Trophoblast cell (in vitro differentiated cells and primary cell): ENCODE results near the gene DNAJC21.

Experiments used
- DNase-seq, 2 donors: peaks; one replicate each; pipeline ENCODE4 v3.0.0-alpha.2; 2016
- H2AFZ ChIP-seq: 2 replicates; pipeline ENCODE4 v1.6.1; 2013; ENCODE audit warnings: low read length, moderate library complexity, mild to moderate bottlenecking; ENCODE audit not compliant: insufficient read depth, poor library complexity
- H2AK5ac ChIP-seq: 2 replicates; pipeline ENCODE4 v1.6.1; 2013; ENCODE audit warnings: mild to moderate bottlenecking, low read length
- H2BK120ac ChIP-seq: 2 replicates; pipeline ENCODE4 v1.6.1; 2013; ENCODE audit warnings: low read length, mild to moderate bottlenecking, moderate library complexity; ENCODE audit not compliant: insufficient read depth, poor library complexity
- H2BK12ac ChIP-seq: 2 replicates; pipeline ENCODE4 v1.6.1; 2013; ENCODE audit warnings: mild to moderate bottlenecking, low read length, moderate library complexity
- H2BK5ac ChIP-seq: 2 replicates; pipeline ENCODE4 v1.6.1; 2013; ENCODE audit warnings: low read length, low read depth, moderate library complexity, mild to moderate bottlenecking; ENCODE audit not compliant: poor library complexity
- H3K14ac ChIP-seq: 2 replicates; pipeline ENCODE4 v1.6.1; 2013; ENCODE audit warnings: mild to moderate bottlenecking, low read length
- H3K18ac ChIP-seq: 2 replicates; pipeline ENCODE4 v1.6.1; 2013; ENCODE audit warnings: mild to moderate bottlenecking, low read length
- H3K23ac ChIP-seq: 2 replicates; pipeline ENCODE4 v1.6.1; 2013; ENCODE audit warnings: low read length
- H3K27ac ChIP-seq: 2 replicates; pipeline ENCODE4 v1.5.1; 2013; ENCODE audit warnings: low read depth, mild to moderate bottlenecking, inconsistent platforms, low read length, moderate library complexity
- H3K27me3 ChIP-seq: 2 replicates; pipeline ENCODE4 v1.6.1; 2013; ENCODE audit warnings: inconsistent platforms, mild to moderate bottlenecking, low read length, moderate library complexity; ENCODE audit not compliant: insufficient read depth
- H3K36me3 ChIP-seq, 2 experiments: 1 replicate in 1 of 2; 2 replicates in 1 of 2; pipeline ENCODE4 v1.6.1; 2013; ENCODE audit warnings: low read length in 2 of 2, mild to moderate bottlenecking in 2 of 2, moderate library complexity in 1 of 2; ENCODE audit not compliant: insufficient read depth in 2 of 2, control insufficient read depth in 1 of 2
- H3K4ac ChIP-seq: 2 replicates; pipeline ENCODE4 v1.6.1; 2013; ENCODE audit warnings: low read depth, mild to moderate bottlenecking, low read length, moderate library complexity
- H3K4me1 ChIP-seq, 2 experiments: 1 replicate in 1 of 2; 2 replicates in 1 of 2; pipeline ENCODE4 v1.6.1; 2013; ENCODE audit warnings: low read length in 2 of 2, mild to moderate bottlenecking in 2 of 2, moderate library complexity in 1 of 2; ENCODE audit not compliant: insufficient read depth in 2 of 2, control insufficient read depth in 1 of 2
- H3K4me2 ChIP-seq: 2 replicates; pipeline ENCODE4 v1.6.1; 2013; ENCODE audit warnings: inconsistent platforms, mild to moderate bottlenecking, low read length, moderate library complexity
- H3K4me3 ChIP-seq: 2 replicates; pipeline ENCODE4 v1.5.1; 2013; ENCODE audit warnings: mild to moderate bottlenecking, low read depth, low read length, inconsistent platforms
- H3K79me1 ChIP-seq: one replicate; pipeline ENCODE4 v1.6.1; 2013; ENCODE audit warnings: low read length
- H3K79me2 ChIP-seq: 2 replicates; pipeline ENCODE4 v1.6.1; 2013; ENCODE audit warnings: low read length, mild to moderate bottlenecking; ENCODE audit not compliant: control insufficient read depth, insufficient read depth, poor library complexity
- H3K9ac ChIP-seq: 2 replicates; pipeline ENCODE4 v1.6.1; 2013; ENCODE audit warnings: mild to moderate bottlenecking, low read length
- H3K9me3 ChIP-seq: 2 replicates; pipeline ENCODE4 v1.6.1; 2013; ENCODE audit warnings: low read depth, mild to moderate bottlenecking, control low read depth, inconsistent platforms, low read length; ENCODE audit not compliant: insufficient read depth
- H4K12ac ChIP-seq: 2 replicates; pipeline ENCODE4 v1.6.1; 2013; ENCODE audit warnings: low read depth, mild to moderate bottlenecking, low read length, moderate library complexity
- H4K8ac ChIP-seq: 2 replicates; pipeline ENCODE4 v1.6.1; 2013; ENCODE audit warnings: low read depth, mild to moderate bottlenecking, low read length, moderate library complexity
- H4K91ac ChIP-seq: one replicate; pipeline ENCODE4 v1.6.1; 2013; ENCODE audit warnings: low read depth, mild to moderate bottlenecking, low read length, moderate library complexity
- WGBS: extraction: QIAGEN DNeasy Blood & Tissue Kit; methylation state at CpG from one replicate; pipeline ENCODE4 v1.1.7; 2013; ENCODE audit warnings: missing lambda C conversion rate; ENCODE audit not compliant: insufficient read length, insufficient coverage; ENCODE audit errors: extremely low coverage; 5-methylcytosine and 5-hydroxymethylcytosine counted together

DNAJC21 gene

DNA sequence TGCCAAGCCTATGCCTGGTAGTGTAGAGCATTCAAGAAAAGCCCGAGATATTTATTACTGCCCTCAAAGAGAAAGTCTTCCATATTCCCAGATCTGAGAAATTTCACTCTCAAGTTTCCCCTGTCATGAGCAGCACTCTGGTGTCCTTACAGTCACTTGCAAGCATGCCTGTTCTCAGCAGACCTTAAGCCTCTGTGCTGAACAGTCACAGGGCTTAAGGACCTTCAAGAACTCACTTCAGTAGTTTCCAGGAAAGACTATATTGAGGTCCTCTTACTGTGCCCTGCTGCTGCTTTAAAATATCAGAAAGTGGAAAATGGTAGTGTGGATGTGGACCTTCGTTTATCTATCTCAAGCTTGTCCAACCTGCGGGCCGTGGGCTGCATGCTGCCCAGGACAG lies 53.5 kb downstream of the DNAJC21 start:
- Histone ChIP-seq H3K36me3 (no peaks in the 10 kb centered on the region), H3K18ac (no peak overlapping the region), H2BK12ac (no peak overlapping the region), H4K91ac (no peak overlapping the region), H4K8ac (no peak overlapping the region), H2AK5ac (no peak overlapping the region), H3K27me3 (no peaks in the 10 kb centered on the region), H3K14ac (no peak overlapping the region), H3K23ac (no peak overlapping the region), H3K79me2 (no peaks in the 10 kb centered on the region), H3K9ac (no peak overlapping the region), H3K4me1 (no peaks in the 10 kb centered on the region), H3K9me3 (peaks cover 5% of the 10 kb centered on the region), H4K12ac (no peak overlapping the region), H3K4me2 (no peak overlapping the region), H3K4me3 (no peak overlapping the region), H3K27ac (no peak overlapping the region), H2BK5ac (no peak overlapping the region), H3K79me1 (no peaks in the 10 kb centered on the region), H3K4ac (no peak overlapping the region), H2AFZ (no peak overlapping the region), H2BK120ac (no peak overlapping the region)
- WGBS: no CpG with 5 or more reads among the region's 4 CpGs
- no peak for DNase-seq

DNA sequence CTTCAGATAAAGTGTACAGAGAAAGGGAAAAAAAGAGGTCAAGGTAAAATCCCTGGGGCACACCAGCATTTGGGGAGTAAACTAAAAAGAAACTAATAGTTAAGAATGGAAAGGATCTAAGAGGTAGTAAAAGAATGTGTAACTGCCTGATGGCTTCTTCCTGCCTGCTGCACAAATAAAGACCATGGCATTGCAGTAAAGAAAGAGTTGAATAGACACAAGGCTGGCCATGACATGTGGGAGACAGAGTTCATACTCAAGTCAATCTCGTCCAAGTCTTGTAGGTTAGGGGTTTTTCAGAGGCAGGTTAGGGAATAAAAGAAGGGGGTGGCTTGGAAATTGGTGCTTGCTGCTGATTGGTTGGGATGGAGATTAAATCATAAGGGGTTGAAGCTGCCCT lies 57.6 kb downstream of the DNAJC21 start:
- Histone ChIP-seq H3K4me1 (peaks cover 0 to 1% of the 10 kb centered on the region in 2 experiments), H3K79me2 (no peaks in the 10 kb centered on the region), H3K9ac (no peak overlapping the region), H3K27me3 (no peaks in the 10 kb centered on the region), H3K4me2 (no peak overlapping the region), H4K91ac (no peak overlapping the region), H2BK120ac (no peak overlapping the region), H2AFZ (no peak overlapping the region), H3K9me3 (peaks cover 5% of the 10 kb centered on the region), H3K14ac (no peak overlapping the region), H3K23ac (no peak overlapping the region), H2AK5ac (no peak overlapping the region), H3K4me3 (no peak overlapping the region), H4K8ac (no peak overlapping the region), H2BK12ac (no peak overlapping the region), H2BK5ac (no peak overlapping the region), H3K36me3 (no peaks in the 10 kb centered on the region), H3K79me1 (no peaks in the 10 kb centered on the region), H3K27ac (no peak overlapping the region), H3K18ac (no peak overlapping the region), H4K12ac (no peak overlapping the region), H3K4ac (no peak overlapping the region)
- WGBS: no CpG with 5 or more reads among the region's 1 CpG
- DNase-seq: no peak

DNA sequence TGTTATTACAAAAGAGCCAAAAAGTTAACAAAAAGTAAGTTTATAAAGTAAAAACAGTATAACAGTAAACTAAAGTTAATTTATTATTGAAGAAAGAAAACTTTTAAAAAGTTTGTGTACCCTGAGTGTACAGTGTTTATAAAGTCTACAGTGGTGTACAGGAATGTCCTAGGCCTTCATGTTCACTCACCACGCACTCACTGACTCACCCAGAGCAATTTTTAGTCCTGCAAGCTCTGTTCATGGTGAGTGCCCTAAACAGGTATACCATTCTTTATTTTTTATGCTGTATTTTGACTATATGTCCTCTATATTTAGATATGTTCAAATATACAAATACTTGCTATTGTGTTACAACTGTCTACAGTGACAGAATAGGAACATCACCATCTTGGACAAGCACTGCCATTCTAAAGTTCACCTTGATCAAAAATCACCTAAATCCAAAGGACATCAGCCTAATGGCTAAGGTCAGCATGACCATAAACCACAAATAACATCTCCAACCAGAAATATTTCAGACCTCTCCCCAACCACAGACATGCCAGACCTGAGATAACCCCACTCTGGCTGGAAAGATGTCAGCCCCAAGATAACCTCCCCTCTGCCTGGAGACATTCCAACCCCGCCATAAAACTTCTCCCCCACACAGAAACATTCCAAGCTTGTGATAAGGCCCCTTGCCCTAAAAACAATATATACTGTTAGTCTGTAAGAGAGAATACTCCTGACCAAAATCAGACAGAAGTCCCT lies 62.3 kb downstream of the DNAJC21 start:
- no CpG with 5 or more reads among the region's 2 CpGs for WGBS
- Histone ChIP-seq H3K4me1 (peaks cover 0 to 1% of the 10 kb centered on the region in 2 experiments), H4K8ac (no peak overlapping the region), H3K9ac (no peak overlapping the region), H3K18ac (no peak overlapping the region), H3K4ac (no peak overlapping the region), H3K79me1 (no peaks in the 10 kb centered on the region), H3K9me3 (peaks cover 3% of the 10 kb centered on the region), H3K4me2 (no peak overlapping the region), H3K14ac (no peak overlapping the region), H2AK5ac (no peak overlapping the region), H3K79me2 (no peaks in the 10 kb centered on the region), H4K12ac (no peak overlapping the region), H3K27ac (no peak overlapping the region), H2BK5ac (no peak overlapping the region), H4K91ac (no peak overlapping the region), H3K36me3 (no peaks in the 10 kb centered on the region), H2BK120ac (no peak overlapping the region), H3K23ac (no peak overlapping the region), H3K27me3 (no peaks in the 10 kb centered on the region), H2BK12ac (no peak overlapping the region), H2AFZ (no peak overlapping the region), H3K4me3 (no peak overlapping the region)
- no peak for DNase-seq

DNA sequence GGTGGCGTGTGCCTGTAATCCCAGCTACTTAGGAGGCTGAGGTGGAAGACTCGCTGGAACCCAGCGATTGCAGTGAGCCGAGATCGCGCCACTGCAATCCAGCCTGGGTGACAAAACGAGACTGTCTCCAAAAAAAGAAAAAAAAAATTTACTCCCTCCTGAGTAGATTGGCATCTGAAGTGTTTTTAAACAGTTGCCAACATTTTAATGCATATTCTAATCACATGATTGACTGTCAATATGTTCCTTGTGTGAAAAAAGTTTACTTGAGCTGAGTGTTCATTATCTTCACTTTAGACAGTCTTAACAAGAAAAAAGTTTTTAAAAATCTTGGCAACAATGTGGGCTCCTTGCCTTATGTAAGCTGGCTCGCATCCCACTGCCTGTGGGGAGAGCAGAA lies 64.6 kb downstream of the DNAJC21 start:
- no peak overlapping the region for H3K14ac ChIP-seq
- no peak overlapping the region for H4K8ac ChIP-seq
- no peak overlapping the region for H2AFZ ChIP-seq
- H3K27me3 ChIP-seq: no peaks in the 10 kb centered on the region
- no peak overlapping the region for H4K91ac ChIP-seq
- no peak overlapping the region for H3K9ac ChIP-seq
- no CpG with 5 or more reads among the region's 8 CpGs for WGBS
- no peak overlapping the region for H3K27ac ChIP-seq
- no peaks in the 10 kb centered on the region for H3K79me1 ChIP-seq
- H3K9me3 ChIP-seq: no peaks in the 10 kb centered on the region
- H3K4me3 ChIP-seq: no peak overlapping the region
- no peak overlapping the region for H2BK5ac ChIP-seq
- H3K4me1 ChIP-seq: peaks cover 0 to 1% of the 10 kb centered on the region in 2 experiments
- no peak overlapping the region for H2BK12ac ChIP-seq
- H3K79me2 ChIP-seq: no peaks in the 10 kb centered on the region
- no peak overlapping the region for H3K4me2 ChIP-seq
- no peak overlapping the region for H3K23ac ChIP-seq
- H2BK120ac ChIP-seq: no peak overlapping the region
- no peak overlapping the region for H3K4ac ChIP-seq
- H4K12ac ChIP-seq: no peak overlapping the region
- DNase-seq: no peak
- no peaks in the 10 kb centered on the region for H3K36me3 ChIP-seq
- H3K18ac ChIP-seq: no peak overlapping the region
- no peak overlapping the region for H2AK5ac ChIP-seq
